Panc1 (cell line): ENCODE results near the gene ATP2A2. TPM values are rescaled to one million over a fixed set of nuclear protein-coding genes. Genes with fewer than 3 reads are reported as not detected.

ENCODE experiments used
- ATAC-seq: fragments of 200-7000 bp; cut with Tn5 transposase; 2 replicates; pipeline ENCODE4 v1.9.1; 2020; ENCODE audit warnings: mild to moderate bottlenecking, moderate library complexity
- BruUV-seq: library from RNA; stranded (reverse); fragments of 400-500 nt; replicated peaks from 2 replicates; lab custom pipeline; 2021; lab: Mats Ljungman, UMichigan
- CTCF ChIA-PET: fragments of 300-600 bp; sonication (Branson Sonifier 250); formaldehyde crosslinking; loops from one replicate; lab custom pipeline; 2022; ENCODE audit warnings: antibody characterized with exemption; lab: Charles Lee
- POLR2A ChIA-PET: fragments of 300-600 bp; sonication (Branson Sonifier 250); formaldehyde crosslinking; loops from one replicate; lab custom pipeline; 2022; ENCODE audit warnings: antibody characterized with exemption; lab: Charles Lee
- DNase-seq: peaks from one replicate; pipeline ENCODE4 v3.0.0-alpha.2; 2010; ENCODE audit warnings: low read depth, low spot score
- H3K27ac ChIP-seq: 2 replicates; pipeline ENCODE4 v1.5.1; 2011; ENCODE audit warnings: mild to moderate bottlenecking, low read length, inconsistent platforms
- H3K27me3 ChIP-seq: fragments of 200-500 bp; sonication (Bioruptor generic); 2 replicates; pipeline ENCODE4 v1.6.0; 2014; ENCODE audit warnings: low read length, inconsistent platforms; ENCODE audit not compliant: control insufficient read depth, insufficient read depth
- H3K36me3 ChIP-seq: fragments of 200-500 bp; sonication (Bioruptor generic); 2 replicates; pipeline ENCODE4 v1.5.1; 2014; ENCODE audit warnings: inconsistent platforms, mild to moderate bottlenecking, low read length, moderate library complexity; ENCODE audit not compliant: control insufficient read depth, insufficient read depth
- H3K4me1 ChIP-seq: 2 replicates; pipeline ENCODE4 v1.5.1; 2011; ENCODE audit warnings: inconsistent platforms, mild to moderate bottlenecking, low read length, moderate library complexity; ENCODE audit not compliant: control insufficient read depth, insufficient read depth
- H3K4me3 ChIP-seq, 2 experiments: 2 replicates each; pipeline ENCODE4 v1.5.1; 2011 to 2012; ENCODE audit warnings: low read depth in 2 of 2, low read length in 2 of 2, mild to moderate bottlenecking in 2 of 2, inconsistent platforms in 1 of 2, moderate library complexity in 1 of 2
- H3K9me3 ChIP-seq: fragments of 200-500 bp; sonication (Bioruptor generic); 2 replicates; pipeline ENCODE4 v1.5.1; 2014; ENCODE audit warnings: low read depth, mild to moderate bottlenecking, inconsistent platforms, low read length, moderate library complexity; ENCODE audit not compliant: control insufficient read depth, insufficient read depth
- CTCF ChIP-seq: fragments of 450-650 bp; IDR thresholded peaks from 2 replicates; pipeline ENCODE4 v1.5.1; 2017; ENCODE audit warnings: mild to moderate bottlenecking
- POLR2AphosphoS5 ChIP-seq: IDR thresholded peaks from 2 replicates; pipeline ENCODE4 v1.6.1; 2012; ENCODE audit warnings: mild to moderate bottlenecking, low read depth, low read length, moderate library complexity
- SIN3A ChIP-seq: IDR thresholded peaks from 2 replicates; pipeline ENCODE4 v1.6.1; 2012; ENCODE audit warnings: low read depth, mild to moderate bottlenecking, low read length, moderate library complexity, borderline replicate concordance; ENCODE audit not compliant: insufficient read depth
- TCF7L2 ChIP-seq: IDR thresholded peaks from 2 replicates; pipeline ENCODE4 v1.6.1; 2011; ENCODE audit warnings: mild to moderate bottlenecking, low read depth, low read length, inconsistent platforms
- in situ Hi-C: cut with HindIII; loops from 2 replicates; pipeline ENCODE4 v1.10.0; 2016; ENCODE audit warnings: low sequenced_read_pairs, low pct_unique_long_range_greater_than_20kb
- intact Hi-C: fragments of 100-400 bp; cut with micrococcal nuclease; formaldehyde crosslinking; loops from one replicate; pipeline ENCODE4 v1.10.0; 2022; ENCODE audit not compliant: unreplicated experiment
- total RNA-seq: library from RNA; stranded (reverse); gene quantifications from one replicate; pipeline ENCODE4 v1.2.1, GENCODE V29; 2021; ENCODE audit not compliant: unreplicated experiment
- TF ChIP-seq, protein P1 (sequence below), 2 experiments: IDR thresholded peaks; 2 replicates each; pipeline ENCODE4 v1.6.1; 2011 to 2012; ENCODE audit warnings: low read depth in 2 of 2, control low read depth in 1 of 2, low read length in 1 of 2, mild to moderate bottlenecking in 1 of 2, moderate library complexity in 1 of 2; ENCODE audit not compliant: insufficient read depth in 1 of 2

ATP2A2 gene
- total RNA-seq, 1 experiment from 2014 or later = 286 TPM

DNA sequence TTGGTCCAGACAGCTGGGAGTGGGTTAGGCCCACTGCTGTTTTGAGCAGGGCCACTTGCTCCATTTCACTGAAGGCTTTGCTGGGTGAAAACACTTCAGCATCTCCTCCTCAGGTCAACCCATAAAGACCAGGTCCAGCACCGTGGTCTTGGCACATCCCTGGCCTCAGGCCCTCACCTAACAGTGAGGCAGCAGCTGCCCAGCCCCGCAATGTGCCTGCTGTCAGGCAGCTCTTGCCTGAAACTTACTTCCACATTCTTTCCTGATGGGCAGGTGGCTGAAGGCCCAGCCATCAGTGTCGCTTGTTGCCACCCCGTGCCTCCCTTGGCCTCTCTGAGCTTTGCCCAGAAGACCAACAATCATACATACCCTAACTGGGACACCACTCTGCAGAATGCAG lies 68.0 kb downstream of the ATP2A2 start:
- Histone ChIP-seq H3K4me1 (no peaks in the 10 kb centered on the region), H3K9me3 (no peaks in the 10 kb centered on the region), H3K27ac (no peak overlapping the region), H3K36me3 (peaks cover 25% of the 10 kb centered on the region), H3K4me3 (no peak overlapping the region), H3K27me3 (no peaks in the 10 kb centered on the region)
- ChIA-PET POLR2A (interaction anchor here (0.5 kb wide), 2 partner anchors 28 to 47 kb away, joined by 3 to 4 read pairs; no protein-coding TSS in a partner anchor), CTCF (no interaction called here)
- in situ Hi-C loops (no loop called here), intact Hi-C loops (no loop called here)
- TF ChIP-seq TCF7L2 (no peak), POLR2AphosphoS5 (no peak; the same call in 1 of the 2 replicates), SIN3A (no peak), CTCF (no peak)
- TF ChIP-seq, protein P1, sequence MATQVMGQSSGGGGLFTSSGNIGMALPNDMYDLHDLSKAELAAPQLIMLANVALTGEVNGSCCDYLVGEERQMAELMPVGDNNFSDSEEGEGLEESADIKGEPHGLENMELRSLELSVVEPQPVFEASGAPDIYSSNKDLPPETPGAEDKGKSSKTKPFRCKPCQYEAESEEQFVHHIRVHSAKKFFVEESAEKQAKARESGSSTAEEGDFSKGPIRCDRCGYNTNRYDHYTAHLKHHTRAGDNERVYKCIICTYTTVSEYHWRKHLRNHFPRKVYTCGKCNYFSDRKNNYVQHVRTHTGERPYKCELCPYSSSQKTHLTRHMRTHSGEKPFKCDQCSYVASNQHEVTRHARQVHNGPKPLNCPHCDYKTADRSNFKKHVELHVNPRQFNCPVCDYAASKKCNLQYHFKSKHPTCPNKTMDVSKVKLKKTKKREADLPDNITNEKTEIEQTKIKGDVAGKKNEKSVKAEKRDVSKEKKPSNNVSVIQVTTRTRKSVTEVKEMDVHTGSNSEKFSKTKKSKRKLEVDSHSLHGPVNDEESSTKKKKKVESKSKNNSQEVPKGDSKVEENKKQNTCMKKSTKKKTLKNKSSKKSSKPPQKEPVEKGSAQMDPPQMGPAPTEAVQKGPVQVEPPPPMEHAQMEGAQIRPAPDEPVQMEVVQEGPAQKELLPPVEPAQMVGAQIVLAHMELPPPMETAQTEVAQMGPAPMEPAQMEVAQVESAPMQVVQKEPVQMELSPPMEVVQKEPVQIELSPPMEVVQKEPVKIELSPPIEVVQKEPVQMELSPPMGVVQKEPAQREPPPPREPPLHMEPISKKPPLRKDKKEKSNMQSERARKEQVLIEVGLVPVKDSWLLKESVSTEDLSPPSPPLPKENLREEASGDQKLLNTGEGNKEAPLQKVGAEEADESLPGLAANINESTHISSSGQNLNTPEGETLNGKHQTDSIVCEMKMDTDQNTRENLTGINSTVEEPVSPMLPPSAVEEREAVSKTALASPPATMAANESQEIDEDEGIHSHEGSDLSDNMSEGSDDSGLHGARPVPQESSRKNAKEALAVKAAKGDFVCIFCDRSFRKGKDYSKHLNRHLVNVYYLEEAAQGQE (IDR thresholded peaks at IDR 0.05; ENCODE audit: insufficient read depth in 1 of 2, low read depth in 2 of 2, low read length in 1 of 2) = no peak
- no TSS peak for BruUV-seq
- DNase-seq (no peak), ATAC-seq (no peak)

DNA sequence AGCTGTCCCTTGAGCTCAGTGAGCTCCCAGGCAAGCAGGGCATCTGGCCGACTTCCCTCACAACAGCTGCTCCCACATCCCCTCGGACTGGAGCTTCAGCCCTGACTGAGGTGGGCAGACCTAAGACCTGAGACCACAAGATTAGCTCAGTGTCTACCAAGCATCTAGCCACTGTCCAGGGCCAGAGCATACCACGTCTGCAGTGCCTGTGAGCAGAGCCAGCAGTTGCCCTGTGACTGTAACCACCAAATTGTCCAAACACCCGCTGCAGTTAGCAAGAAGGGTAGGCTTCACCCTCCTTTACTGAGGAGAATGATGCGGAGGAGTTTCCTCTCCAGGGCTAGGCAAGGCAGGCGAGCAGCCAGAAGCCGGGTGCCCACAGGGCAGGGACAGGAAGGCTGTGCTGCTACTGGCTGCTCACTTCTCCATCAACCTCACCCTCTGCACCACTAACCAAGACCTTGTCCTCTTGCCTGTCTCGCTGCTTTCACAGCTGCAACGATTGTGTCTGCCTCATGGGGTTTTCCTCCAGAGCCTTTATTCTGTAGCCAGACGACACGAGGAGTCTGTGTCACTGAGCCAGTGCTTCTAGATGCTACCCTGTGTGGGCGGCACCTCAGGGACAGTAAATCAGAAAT lies 68.6 kb downstream of the ATP2A2 start:
- in situ Hi-C loops (no loop called here), intact Hi-C loops (loop anchor here (10.0 kb wide), 1 partner anchor 85 kb away; no protein-coding TSS in a partner anchor)
- peaks cover 20% of the 10 kb centered on the region for H3K36me3 ChIP-seq

More for the DNA sequence above, 68.6 kb downstream of the ATP2A2 start:
- BruUV-seq = no TSS peak
- Histone ChIP-seq H3K27ac (no peak overlapping the region), H3K9me3 (no peaks in the 10 kb centered on the region), H3K27me3 (no peaks in the 10 kb centered on the region), H3K4me1 (no peaks in the 10 kb centered on the region), H3K4me3 (no peak overlapping the region)
- DNase-seq (no peak), ATAC-seq (peak; percentile 18)
- ChIA-PET CTCF (no interaction called here), POLR2A (interaction anchor here (0.5 kb wide), 2 partner anchors 27 to 47 kb away, joined by 3 to 4 read pairs; no protein-coding TSS in a partner anchor)
- TF ChIP-seq CTCF (no peak), POLR2AphosphoS5 (no peak; the same call in 1 of the 2 replicates), SIN3A (no peak), TCF7L2 (no peak)
- TF ChIP-seq, protein P1 (IDR thresholded peaks at IDR 0.05; ENCODE audit: insufficient read depth in 1 of 2, low read depth in 2 of 2, low read length in 1 of 2) = no peak
